NCI-H2171 treated with DMSO at 0.1 percent for 48 hours (cell line): Measurements from ENCODE around the gene MLNR.

Source experiments
- DNase-seq: peaks from one replicate; lab custom pipeline; 2025; lab: John Stamatoyannopoulos, UW

The MLNR gene

DNA sequence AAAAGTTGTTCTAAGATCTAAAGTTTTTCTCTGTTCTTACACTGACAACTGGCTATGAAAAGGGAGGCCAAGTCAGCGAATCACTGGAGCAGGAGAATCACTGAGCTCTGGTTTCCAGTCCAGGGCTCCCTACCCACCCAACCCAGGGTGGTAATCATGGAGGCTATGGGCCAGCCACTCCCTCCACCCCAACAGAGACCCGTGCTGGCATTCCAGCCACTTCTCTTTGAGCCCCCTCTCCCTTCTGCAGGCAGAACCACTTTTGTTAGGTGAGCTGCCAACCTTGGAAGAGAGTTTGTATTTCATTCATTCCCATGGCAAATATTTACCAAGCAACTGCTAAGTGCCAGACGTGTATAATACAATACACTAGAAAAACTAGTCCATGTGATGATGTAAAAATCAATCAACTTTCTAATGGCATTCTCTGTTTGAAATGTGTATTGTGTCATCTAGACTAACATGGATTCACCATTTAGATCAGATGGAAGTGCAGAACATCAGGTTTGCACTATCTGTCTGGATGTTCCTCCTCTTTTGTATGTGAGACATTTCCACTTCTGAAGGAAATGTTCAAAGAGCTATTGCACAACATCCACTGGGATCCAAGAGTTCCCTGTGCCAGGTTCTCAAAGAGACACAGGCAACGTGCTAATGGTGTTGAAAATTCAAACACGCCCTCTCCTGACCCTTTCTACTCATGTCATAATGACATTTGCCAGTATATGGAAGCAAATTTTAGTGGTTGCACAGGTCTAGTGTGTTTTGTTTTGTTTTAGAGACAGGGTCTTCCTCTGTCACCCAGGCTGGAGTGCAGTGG, 5.3 kb downstream of the MLNR start:
- no peak for DNase-seq

DNA sequence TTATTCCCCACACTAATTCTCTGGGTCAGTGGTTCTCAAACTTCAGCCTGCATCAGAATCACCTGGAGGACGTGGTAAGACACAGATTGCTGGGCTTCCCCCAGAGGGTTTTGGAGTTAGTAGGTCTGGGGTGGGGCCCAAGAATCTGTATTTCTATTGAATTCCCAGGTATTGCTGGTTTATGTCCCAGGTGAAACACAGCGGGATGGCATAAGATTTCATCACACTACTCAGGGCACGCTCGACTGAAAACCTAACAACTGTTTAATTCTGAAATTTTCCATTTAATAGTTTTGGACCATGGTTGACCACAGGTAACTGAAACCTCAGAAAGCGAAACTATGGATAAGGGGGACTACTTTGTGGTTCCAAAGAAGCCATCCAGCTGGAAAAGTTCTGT, 6.5 kb downstream of the MLNR start:
- no peak for DNase-seq

DNA sequence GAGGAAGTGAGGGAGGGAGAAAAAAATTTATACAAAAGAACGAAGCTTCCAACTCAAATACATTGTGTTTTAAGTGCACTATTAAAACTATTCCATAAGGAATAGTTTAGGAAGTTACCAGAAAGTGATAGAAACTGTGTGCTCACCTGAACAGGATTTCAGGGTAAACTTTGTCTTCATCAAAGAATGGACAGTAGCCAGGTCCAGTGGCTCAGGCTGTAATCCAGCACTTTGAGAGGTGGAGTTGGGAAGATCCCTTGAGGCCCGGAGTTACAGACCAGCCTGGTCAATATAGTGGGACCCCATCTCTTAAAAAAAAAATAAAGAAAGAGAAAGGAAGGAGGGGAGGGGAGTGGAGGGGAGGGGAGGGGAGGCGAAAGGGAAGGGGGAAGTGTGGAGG, 14.6 kb downstream of the MLNR start:
- DNase-seq, result no peak

DNA sequence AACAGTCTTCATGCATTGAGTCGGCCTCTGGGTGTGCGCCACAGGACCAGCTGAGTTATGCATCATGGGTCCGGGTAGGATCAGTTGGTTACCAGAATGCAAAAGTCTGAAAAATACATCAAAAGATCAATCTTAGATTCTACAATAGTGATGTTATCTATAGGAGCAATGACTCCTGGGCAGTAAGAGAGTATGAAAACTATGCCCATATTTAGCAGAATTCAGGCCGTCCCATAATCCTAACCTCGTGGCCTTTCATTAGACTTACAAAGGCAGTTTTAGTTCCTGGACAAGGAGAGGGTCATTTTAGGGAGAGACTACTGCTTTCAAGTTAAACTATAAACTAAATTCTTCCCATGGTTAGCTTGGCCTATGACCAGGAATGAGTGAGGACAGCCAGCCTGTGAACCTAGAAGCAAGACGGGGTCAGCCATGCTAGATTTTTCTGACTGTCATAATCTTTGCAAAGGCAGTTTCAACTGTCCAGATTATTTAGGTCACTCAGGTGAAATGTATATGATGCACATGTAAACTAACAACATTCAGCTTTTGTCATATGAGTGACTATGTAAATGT, 15.8 kb downstream of the MLNR start:
- DNase-seq, result no peak

DNA sequence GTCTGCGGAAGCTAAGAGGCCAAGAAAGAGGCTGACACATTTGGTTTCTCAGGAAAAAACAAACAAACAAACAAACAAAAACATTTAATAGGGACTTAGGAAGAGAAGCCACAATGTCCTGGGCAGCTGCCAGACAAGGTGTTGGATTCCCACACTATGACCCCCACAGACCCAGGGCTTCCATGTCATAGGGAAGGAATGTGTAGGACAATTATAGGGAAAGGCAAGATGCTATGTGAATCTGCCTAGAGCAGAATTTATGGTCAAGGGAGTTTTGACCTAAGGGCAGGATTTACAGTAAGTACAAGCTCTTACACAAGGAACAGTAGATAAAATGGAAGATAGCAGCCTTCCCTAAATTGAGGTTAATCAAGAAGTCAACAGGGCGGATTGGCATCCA, 18.5 kb downstream of the MLNR start:
- no peak for DNase-seq

DNA sequence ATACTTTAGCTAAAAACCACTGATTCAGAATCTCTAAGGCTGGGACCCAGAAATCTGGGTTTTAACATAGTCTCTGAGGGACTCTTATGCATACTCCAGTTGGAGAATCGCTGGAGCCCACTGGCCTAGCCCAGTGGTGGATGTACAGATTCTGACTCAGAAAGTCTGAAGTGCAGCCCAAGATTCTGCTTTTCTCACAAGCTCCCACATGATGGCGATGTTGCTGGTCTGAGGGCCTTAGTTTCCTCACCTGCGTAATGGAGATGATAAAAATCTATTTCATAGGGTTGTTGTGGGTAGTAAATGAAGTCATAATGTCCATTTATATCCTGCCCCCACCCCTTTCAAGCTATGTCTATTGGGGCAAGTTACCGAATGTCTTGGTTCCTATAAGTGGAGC, 19.9 kb downstream of the MLNR start:
- DNase-seq, result peak; percentile 5

DNA sequence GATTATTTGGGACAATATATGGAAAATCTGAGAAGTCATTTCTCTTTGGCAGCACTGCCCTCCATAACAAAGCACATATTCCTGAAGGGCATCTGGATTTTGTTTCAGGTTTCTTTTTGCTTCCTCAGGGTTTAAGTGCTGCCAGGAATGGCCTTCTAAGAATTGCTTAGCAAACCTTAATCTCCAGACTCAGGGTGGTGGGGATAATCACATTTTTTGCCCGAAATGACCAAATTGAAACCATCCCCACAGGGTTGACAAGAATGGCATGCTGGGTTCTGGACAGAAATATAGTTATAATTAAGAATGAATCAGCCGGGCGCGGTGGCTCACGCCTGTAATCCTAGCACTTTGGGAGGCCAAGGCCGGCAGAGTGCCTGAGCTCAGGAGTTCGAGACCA, 21.2 kb downstream of the MLNR start:
- no peak for DNase-seq

DNA sequence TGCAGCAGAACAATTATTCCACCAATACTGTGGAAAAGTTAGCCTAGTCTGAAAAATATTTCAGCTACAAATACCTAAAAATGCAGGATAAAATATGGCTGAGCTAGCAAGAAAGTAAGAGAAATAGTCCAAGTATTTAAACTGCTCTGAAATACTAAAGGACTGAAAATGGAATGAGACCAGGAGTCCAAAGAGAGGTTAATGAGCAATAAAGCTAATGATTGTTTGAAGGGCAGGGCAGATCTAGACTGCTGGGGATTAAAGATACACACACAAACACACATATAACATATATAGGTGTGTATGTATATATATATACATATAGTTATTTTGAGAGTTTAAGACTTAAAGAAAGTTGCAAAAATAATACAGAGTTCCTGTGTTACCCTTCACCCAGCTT, 25.0 kb downstream of the MLNR start:
- no peak for DNase-seq

DNA sequence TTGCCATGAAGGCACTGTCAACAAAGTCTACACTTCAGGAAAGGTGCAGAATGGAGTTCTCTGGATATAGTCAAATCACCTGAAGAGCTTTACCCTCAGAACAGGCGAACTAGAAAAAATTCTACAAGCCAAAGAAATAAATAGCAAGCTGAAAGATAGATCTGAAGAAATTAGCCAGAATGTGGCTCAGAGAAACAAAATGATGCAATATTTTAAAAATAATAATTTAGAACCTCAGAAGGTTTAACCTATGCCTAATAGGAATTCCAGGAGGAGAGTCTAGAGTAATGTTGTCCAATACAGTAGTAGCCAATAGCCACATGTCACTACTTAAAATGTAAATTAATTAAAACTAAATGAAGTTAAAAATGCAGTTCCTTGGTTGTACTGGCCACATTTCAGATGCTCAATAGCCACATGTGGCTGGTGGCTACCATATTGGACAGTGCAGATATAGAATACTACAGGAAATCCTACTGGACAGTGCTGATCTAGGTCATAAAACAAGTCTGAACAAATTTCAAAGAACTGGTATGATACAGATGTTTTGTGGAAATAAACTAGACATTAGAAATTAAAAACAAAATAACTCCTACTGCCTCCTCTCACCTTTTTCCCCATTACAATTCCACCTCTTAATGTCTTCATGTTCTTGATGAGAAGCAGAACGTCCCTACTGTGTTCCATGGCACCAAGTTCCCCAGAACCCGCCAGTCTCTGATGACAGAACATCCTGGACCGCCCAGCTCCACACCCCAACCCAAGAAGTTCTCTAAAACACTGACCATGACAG, 26.9 kb downstream of the MLNR start:
- no peak for DNase-seq

DNA sequence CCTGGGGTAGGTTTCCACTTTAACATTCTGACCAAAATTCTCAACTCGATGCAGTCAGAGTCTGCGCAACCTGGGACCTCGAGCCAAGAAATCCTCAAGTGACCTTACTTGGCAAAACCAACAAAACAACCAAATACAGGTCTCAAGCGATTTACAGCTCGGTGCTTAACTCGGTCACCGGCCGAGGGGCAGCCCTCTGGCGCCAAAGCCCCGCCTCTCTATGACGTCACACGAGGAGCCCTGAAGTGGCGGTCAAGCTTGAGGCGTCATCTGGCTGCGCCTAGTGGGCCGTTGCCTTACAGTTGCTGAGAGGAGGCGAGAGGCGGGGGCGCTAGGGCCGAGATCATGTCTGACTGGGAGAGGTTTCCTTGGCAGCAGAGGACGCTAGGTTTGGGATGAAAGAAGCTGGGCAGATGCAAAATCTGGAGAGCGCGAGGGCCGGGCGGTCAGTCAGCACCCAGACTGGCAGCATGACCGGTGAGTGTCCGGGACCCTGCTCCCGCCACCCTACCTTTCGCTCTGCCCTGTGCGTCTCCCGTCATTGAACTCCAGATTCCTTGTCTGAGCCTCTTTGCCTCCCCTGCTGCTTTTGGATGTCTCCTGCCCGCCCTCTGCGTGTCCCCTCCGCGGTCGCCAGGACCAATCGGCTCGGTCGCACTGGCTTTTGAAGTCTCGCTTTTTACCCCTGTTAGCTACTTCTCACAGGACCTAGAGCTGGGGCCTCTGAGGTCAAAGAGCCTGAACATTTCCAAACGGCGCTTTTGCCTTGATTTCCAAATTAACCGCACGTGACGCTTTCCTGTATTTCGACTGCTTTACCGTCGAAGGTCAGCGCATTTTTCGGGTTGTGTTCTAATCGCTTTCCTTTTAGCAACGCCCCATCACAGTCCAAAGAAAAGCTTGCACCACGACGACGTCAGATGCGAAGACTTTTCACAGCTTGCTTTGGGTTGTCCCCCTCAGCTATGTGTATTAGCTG, 27.8 kb downstream of the MLNR start, which contains the start of gene CDADC1:
TSS of gene CDADC1 (plus strand) at position 283 of the 979 bp plus-strand sequence. CDS start at position 396, 113 bp downstream.
- peak; percentile 85 for DNase-seq

DNA sequence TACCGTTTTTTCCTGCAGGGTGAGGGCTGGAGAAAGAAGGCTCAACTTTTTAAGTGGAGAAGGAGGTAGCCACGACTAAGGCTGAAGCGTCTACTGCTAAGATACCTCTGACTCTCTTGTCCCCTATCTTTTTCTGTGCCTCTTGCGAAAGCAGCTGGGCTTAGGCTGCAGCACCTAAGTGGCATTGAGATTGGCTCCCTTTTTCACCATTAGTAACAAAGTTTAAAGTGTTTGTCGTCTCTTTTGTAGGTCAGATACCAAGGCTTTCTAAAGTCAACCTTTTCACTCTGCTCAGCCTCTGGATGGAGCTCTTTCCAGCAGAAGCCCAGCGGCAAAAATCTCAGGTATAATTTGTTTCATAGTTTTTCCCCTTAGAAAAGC, 28.5 kb downstream of the MLNR start:
- DNase-seq, result no peak

DNA sequence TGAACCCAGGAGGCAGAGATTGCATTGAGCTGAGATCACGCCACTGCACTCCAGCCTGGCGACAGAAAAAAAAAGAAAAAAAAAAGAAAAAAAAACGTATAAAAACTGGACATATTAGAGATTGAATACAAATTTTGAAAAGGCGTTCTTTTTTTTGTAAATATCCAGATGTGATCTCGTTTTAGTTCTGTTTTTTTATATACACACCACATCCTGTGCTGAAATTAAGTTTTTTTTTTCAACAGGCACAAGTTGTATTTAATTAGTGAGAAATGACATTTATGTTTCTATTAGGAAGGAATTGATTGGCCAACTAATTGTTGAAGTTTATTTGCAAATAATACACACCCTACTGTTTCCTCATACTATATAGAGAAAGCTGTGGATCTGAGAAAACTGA, 31.2 kb downstream of the MLNR start:
- no peak for DNase-seq

DNA sequence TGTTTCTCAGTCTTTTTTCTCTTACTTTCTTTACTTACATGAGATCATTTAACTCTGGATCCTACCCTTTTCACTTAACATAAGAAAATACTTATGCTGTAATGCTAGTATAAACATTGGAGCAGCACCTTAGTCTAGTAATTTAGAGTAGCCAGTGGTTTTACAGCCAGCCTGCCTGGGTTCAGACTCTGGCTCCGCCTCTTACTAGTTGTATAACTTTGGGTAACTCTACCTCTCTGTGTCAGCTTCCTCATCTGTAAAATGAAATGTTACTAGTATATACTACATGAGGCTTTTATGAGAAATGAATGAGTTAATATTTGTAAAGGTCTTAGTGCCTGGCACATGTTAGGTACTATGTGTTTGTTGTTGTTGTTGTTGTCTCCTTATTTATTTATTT, 33.2 kb downstream of the MLNR start:
- DNase-seq, result no peak

DNA sequence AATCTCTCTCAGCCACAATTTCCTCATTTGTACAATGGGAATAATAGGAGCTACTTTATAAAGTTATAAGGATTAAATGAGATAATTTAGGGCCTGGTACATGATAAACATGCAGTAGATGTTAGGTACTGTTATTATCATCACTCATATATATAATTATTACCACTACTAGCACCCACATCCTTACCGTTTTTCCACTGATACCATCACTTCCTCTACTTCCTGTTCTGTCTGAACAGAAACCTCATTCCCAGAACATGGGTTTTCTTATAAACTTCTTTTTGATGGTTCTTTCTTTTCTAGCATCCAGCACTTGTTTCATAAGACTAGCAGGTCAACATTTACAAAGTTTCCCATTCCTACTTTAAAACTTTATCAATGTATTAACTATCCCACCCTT, 33.9 kb downstream of the MLNR start:
- DNase-seq, result no peak

DNA sequence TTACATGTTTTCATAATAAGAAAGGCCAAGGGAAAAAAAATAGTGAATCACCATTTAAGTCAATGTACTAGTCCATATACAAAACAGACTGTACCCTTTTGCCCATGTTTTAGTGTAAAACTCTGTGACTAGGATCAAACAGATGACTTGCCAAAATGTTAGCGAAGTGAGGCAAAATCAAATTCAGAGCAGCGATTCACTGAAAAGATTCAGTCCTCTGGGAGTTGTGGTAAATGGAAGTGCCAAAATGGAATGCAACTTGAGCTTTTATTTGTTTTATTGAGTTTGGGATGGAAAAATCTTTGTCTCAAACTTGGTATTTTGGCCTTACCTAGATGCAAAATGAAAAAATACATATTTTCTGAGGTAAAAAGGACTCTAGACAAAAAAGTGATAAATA, 36.7 kb downstream of the MLNR start:
- no peak for DNase-seq

DNA sequence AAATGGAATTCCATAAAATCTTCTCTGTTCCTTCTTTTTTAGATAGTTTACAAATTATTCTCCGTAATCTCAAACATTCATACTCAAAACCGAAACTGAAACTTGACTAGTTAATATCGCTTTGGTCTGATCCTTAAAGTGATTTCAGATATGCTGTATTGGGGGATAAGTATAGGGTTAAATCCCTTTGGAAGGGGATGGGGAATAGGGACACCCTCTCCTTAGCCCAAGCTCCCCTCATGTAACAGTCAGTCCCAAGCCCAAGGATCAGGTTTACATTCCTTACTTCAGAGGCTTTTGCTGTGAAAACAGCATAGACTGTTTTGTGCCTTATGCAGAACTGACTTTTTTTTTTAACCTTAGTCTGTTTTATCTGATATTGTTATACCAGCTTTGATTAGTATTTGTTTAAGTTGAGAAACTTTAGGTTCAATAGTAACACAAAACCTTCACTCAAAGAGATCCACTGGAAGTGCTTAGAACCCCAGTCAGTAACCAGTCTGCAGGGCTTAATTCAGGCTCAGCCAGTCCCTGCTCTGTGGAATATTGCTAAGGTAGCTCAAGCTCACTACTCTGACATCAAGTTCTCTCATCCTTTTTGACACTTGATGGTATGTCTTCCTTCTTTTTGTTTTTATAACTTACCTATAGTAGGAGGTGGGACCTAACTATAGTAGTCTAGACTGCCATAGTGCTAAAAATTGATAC, 38.1 kb downstream of the MLNR start:
- no peak for DNase-seq

DNA sequence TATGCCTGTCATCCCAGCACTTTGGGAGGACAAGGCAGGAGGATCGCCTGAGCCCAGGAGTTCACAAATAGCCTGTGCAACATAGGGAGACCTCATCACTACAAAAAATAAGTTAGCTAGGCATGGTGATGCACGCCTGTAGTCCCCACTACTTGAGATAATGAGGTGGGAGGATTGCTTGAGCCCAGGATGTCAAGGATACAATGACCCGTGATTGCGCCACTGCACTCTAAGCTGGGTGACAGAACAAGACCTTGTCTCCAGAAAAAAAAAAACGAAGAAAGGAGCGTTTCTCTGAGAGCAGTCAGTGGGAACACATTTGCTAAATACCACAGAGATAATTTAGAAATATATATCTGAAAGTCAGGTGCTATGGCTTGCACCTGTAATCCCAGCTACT, 39.4 kb downstream of the MLNR start:
- no peak for DNase-seq

DNA sequence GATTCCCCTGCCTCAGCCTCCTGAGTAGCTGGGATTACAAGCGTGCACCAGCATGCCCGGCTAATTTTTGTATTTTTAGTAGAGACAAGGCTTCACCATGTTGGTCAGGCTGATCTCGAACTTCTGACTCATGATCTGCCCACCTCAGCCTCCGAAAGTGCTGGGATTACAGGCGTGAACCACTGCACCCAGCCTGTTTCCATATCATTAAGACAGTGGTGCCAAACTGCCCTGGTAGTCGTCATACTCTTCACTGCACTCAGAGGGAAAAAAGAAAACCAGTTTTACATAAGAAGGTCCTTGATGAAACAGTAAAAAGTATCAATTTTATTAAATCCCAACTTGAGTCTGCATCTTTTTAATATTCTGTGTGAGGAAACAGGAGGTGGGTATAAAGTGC, 42.5 kb downstream of the MLNR start:
- DNase-seq, result no peak

DNA sequence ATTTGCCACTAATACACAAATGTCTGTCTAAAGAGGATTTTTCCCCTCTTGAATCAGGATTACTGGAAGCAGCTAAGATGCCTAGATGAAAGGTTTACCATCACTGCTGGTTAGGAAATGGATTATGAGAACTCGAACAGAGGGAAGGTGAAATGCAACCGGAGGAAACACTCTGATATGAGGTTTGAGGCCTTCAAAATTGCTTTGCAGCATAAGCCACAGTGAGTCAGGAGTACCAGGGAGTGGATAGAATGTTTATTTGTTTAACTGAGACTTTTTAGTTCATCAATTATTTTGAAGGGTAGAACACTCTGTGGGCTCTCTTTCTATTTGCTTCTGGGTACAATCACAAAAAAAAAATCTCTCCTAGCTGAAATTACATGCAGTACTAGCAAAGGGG, 45.7 kb downstream of the MLNR start:
- DNase-seq, result no peak

DNA sequence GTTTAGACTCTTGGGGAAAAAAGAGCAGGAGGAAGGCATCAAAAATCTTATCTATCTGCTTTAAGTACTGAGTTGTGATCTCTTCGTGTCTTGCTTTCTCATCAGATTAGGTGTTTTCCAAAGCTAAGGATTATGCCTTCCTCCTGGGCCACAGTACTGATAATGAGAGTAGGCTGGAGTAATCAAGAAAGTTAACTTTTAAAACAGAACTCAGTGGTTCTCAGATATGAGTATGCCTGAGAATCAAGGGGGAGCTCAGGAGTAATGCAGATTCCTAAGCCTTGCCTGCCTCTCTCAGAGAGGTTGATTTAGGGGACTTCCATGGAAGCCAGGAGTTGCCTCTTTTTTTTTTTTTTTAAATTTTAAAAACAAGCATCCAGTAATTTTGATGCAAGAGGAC, 51.1 kb downstream of the MLNR start:
- DNase-seq, result no peak
